22Rv1 (cell line): ENCODE data around the gene ZBTB6.

ENCODE experiments used
- H3K27ac ChIP-seq: fragments of 450-650 bp; 2 replicates; pipeline ENCODE4 v1.5.1; 2017
- ZFX ChIP-seq: fragments of 450-650 bp; IDR thresholded peaks from 2 replicates; pipeline ENCODE4 v1.6.1; 2017; ENCODE audit warnings: antibody characterized with exemption, borderline replicate concordance
- TF ChIP-seq, protein P1 (sequence below): fragments of 450-650 bp; IDR thresholded peaks from 2 replicates; pipeline ENCODE4 v1.5.1; 2017; ENCODE audit warnings: mild to moderate bottlenecking

The ZBTB6 gene

DNA sequence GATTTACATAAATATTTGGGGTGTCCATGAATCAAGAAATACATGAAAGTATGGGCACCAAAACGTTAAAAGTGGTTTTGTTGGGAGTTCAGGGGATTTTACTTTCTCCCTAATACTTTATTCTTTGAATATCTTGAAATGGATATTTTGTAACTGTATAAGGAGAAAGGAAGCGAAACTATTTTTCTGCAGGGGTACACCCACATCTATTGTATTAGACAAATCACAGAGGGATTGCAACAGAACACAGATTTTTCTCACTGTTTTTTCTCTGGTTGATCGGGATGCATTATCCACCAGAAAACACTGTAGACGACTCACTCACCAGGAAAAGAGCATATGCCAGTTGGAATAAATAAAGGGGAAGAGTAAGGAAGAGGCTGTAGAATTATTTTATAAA, 26.5 kb upstream of the ZBTB6 start:
- peak overlapping the region; percentile 77 for H3K27ac ChIP-seq
- no peak for TF ChIP-seq ZFX
- TF ChIP-seq, protein P1, sequence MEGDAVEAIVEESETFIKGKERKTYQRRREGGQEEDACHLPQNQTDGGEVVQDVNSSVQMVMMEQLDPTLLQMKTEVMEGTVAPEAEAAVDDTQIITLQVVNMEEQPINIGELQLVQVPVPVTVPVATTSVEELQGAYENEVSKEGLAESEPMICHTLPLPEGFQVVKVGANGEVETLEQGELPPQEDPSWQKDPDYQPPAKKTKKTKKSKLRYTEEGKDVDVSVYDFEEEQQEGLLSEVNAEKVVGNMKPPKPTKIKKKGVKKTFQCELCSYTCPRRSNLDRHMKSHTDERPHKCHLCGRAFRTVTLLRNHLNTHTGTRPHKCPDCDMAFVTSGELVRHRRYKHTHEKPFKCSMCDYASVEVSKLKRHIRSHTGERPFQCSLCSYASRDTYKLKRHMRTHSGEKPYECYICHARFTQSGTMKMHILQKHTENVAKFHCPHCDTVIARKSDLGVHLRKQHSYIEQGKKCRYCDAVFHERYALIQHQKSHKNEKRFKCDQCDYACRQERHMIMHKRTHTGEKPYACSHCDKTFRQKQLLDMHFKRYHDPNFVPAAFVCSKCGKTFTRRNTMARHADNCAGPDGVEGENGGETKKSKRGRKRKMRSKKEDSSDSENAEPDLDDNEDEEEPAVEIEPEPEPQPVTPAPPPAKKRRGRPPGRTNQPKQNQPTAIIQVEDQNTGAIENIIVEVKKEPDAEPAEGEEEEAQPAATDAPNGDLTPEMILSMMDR, result no peak

DNA sequence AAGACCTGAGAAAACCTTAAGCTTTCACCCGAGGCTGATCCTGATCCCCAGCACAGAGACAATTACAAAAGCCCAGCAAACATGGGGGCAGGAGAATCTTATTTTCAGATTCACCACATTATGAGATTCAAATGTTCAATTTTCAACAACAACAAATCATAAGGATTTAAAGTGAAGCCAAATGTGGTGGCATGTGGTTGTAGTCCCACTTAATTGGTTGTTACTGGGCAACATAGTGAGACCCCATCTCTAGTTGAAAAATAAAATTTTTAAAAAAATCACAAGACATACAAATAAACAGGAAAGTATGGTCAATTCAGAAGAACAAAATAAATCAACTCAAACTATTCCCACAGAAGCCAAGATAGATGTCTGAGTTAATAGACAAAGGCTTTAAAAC, 23.8 kb upstream of the ZBTB6 start:
- TF ChIP-seq ZFX, result no peak
- TF ChIP-seq, protein P1, result no peak
- no peak overlapping the region for H3K27ac ChIP-seq

DNA sequence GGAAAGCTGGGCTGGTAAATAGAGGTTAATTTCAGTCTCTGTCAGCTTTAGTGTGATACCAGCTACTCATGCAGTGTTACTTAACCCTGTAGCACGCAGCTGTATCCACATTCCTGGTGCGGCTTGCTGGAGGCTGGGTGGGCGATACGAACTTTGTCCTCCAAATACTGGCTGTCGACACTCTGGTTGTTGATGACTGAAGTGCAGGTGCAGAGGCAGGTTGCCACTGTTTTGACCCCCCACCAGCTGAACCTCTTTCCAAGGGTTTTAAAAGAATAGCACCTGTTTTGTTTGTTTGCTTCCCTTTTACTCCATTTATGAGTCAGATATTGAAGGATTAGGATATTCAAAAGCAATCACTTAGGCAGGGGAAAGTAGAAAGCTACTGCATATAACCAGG, 23.3 kb upstream of the ZBTB6 start:
- TF ChIP-seq ZFX, result no peak
- TF ChIP-seq, protein P1, result no peak

DNA sequence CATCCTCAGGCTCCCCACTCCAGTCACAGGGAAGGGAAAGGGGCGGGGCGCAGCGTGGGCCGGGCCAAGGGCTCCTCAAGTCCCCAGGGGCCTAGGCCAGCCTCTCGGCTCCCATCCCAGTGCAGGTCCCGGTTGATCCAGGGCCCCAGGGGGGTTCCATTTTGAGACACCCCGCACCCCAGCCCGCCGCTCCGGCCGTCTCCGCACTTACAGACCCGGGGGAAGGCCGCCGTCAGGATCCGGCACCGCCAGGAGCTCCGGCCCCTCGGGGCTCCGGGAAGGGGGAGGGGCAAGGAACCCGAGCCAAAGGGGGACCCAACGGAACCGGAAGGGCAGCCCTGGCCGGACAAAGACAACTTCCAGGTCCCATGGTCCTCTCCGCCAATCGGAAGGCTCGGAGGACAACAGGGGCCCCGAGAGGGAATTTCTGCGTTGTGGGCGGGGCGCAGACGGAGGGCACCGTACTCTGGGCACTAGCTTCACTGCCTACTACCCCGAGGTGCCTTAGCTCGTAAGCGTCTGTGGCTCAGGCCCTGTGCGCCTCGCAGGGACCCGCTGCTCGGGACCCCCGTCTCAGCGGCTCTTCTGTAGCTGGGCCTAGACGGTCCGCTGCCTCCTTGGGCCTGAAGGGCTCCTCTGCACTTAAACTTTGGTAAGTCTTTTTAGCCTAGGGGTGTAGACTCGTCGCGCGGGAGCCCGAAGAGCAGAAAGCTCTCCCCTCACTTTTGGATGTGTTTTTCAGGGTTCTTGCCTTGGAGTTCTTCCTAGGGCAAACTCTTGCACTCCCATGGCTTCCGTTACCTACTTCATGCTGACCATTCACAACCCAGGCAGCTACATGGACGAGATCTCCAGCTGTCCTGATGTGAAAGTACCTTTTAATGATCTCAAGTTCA, 18.4 kb upstream of the ZBTB6 start, which contains the start of gene ZBTB26:
TSS of gene ZBTB26 (minus strand) at position 287 of the 896 bp plus-strand sequence. CDS start 11,578 bp downstream, outside the sequence.
- no peak for TF ChIP-seq ZFX
- TF ChIP-seq, protein P1, result no peak
- H3K27ac ChIP-seq, result peak within 1 kb of the TSS; percentile 69

More for the DNA sequence above, 23.3 kb upstream of the ZBTB6 start:
- H3K27ac ChIP-seq, result no peak overlapping the region

DNA sequence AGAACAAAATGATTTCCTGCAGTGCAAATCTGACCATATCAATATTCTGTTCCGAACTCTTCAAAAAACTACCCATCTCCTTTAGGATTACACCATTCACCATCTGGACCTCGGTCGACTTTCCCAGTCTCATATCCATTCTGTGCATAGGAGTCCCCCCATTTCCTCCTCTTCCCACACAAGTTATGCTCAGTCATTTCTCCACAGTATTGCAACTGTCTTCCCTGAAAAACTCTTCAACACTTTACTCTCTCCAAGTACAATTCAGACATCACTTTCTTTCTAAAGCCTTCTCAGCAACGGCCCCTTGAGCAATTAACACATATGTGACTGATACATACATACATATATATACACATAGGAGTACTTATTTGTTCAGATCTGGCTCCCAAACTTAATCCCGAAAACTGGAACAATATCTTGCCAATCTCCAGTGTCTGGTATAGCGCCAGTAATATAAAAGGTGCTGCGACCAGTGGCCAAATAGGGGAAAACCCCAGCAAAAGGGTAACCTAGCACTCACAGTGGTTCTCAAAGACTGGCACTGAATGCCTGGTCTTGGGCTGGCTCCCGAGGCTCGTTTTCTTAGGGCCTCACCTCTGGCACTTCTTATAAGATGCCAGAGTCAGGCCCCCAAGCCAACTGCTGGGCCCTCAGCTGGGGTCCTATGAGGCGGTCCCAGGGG, 17.6 kb upstream of the ZBTB6 start:
- peak overlapping the region; percentile 69 for H3K27ac ChIP-seq
- TF ChIP-seq ZFX, result no peak
- TF ChIP-seq, protein P1, result no peak

DNA sequence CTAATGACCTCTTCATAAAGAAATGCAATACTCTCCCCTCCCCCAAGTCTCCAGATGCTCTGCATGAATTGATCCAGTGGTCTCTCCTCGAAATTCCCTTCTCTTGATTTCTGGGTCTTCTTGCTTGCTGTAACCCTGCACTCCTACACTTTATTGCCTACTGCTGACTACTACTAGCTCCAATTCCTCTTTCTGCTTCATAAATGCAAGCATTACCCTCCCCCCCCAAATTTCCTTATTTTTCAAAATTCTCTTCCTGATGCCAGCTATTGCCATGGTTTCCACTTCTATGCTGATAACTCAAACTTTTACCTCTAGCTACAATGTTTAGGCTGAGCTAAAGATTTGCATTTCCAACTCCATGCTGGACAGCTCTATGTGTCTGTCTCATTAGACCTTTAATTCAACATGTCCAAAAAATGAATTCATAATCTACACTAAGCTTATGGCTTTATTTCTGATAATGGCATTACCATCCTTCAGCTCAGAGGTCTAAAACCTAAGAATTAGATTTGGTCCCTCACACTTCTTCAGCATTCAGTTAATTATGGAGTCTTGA, 16.8 kb upstream of the ZBTB6 start:
- H3K27ac ChIP-seq, result no peak overlapping the region
- TF ChIP-seq, protein P1, result no peak
- TF ChIP-seq ZFX, result no peak
